A549 (cell line): Measurements from ENCODE around the gene PISD. TPM values are rescaled to one million over a fixed set of nuclear protein-coding genes. Genes with fewer than 3 reads are reported as not detected.

Source experiments
- ATAC-seq, 2 experiments: fragments of 200-7000 bp in 1 of 2; fragments of >200 bp in 1 of 2; cut with Nextera tagmentation in 1 of 2; cut with Tn5 transposase in 1 of 2; 3 replicates each; pipeline versions ENCODE4 v1.8.0 to v1.9.1; 2018 to 2020; ENCODE audit warnings: mild to moderate bottlenecking in 1 of 2, moderate library complexity in 1 of 2
- CTCF ChIA-PET: fragments of 300-600 bp; sonication (Branson Sonifier 250); formaldehyde crosslinking; extraction: SDS; loops from one replicate; lab custom pipeline; 2021; ENCODE audit warnings: antibody characterized with exemption, inconsistent platforms; lab: Yijun Ruan, JAX
- POLR2A ChIA-PET: fragments of 350-600 bp; formaldehyde crosslinking; extraction: SDS; loops from one replicate; lab custom pipeline; 2021; ENCODE audit warnings: antibody characterized with exemption, inconsistent platforms; lab: Yijun Ruan, JAX
- DNase-seq, 2 experiments: peaks; one replicate each; pipeline versions ENCODE4 v3.0.0 to v3.0.0-alpha.2; 2011 to 2016; ENCODE audit warnings: low read depth in 1 of 2, low spot score in 1 of 2
- FAIRE-seq: peaks from 2 replicates; lab custom pipeline; 2011; peaks lifted over from hg19 to GRCh38; lab: Jason Lieb, UNC
- H3K27ac ChIP-seq, 2 experiments: fragments of >200 bp; sonication (Bioruptor Twin); formaldehyde crosslinking; 3 replicates each; pipeline ENCODE4 v1.5.1; 2016 to 2017
- H3K4me1 ChIP-seq: fragments of >200 bp; sonication (Bioruptor Twin); formaldehyde crosslinking; 3 replicates; pipeline ENCODE4 v1.6.1; 2016
- H3K4me2 ChIP-seq: fragments of >200 bp; sonication (Bioruptor Twin); formaldehyde crosslinking; 3 replicates; pipeline ENCODE4 v1.6.1; 2016
- H3K4me3 ChIP-seq: fragments of >200 bp; sonication (Bioruptor Twin); formaldehyde crosslinking; 3 replicates; pipeline ENCODE4 v1.5.1; 2016
- H3K9me3 ChIP-seq: fragments of >200 bp; sonication (Bioruptor Twin); formaldehyde crosslinking; 3 replicates; pipeline ENCODE4 v1.6.1; 2016
- CHD4 ChIP-seq: fragments of 200-600 bp; sonication (generic); IDR thresholded peaks from 2 replicates; pipeline ENCODE4 v1.6.1; 2016; ENCODE audit warnings: antibody characterized with exemption, mild to moderate bottlenecking, borderline replicate concordance
- CTCF ChIP-seq: fragments of >200 bp; sonication (Bioruptor Twin); formaldehyde crosslinking; IDR thresholded peaks from 3 replicates; pipeline ENCODE4 v1.5.1; 2016
- E2F6 ChIP-seq: IDR thresholded peaks from 2 replicates; pipeline ENCODE4 v1.6.1; 2012; ENCODE audit warnings: low read depth, borderline replicate concordance
- EHMT2 ChIP-seq: fragments of 200-600 bp; sonication (generic); IDR thresholded peaks from 2 replicates; pipeline ENCODE4 v1.6.1; 2016; ENCODE audit warnings: antibody characterized with exemption, low read depth, mild to moderate bottlenecking, moderate library complexity
- EP300 ChIP-seq, 2 experiments: fragments of >200 bp; sonication (Bioruptor Twin); formaldehyde crosslinking; IDR thresholded peaks; 2 replicates in 1 of 2; 3 replicates in 1 of 2; pipeline ENCODE4 v1.6.1; 2016 to 2017
- HES2 ChIP-seq: fragments of >200 bp; sonication (Bioruptor Twin); formaldehyde crosslinking; IDR thresholded peaks from 2 replicates; pipeline ENCODE4 v1.6.1; 2016
- HEYL ChIP-seq: fragments of 250-450 bp; sonication (Bioruptor Pico); IDR thresholded peaks from 2 replicates; pipeline ENCODE4 v1.8.0; 2021; ENCODE audit warnings: mild to moderate bottlenecking, moderate library complexity
- HOXA7 ChIP-seq: fragments of 250-450 bp; sonication (Bioruptor Pico); IDR thresholded peaks from 2 replicates; pipeline ENCODE4 v1.5.0; 2020; ENCODE audit warnings: mild to moderate bottlenecking, moderate library complexity
- HOXB13 ChIP-seq: fragments of 250-450 bp; sonication (Bioruptor Pico); IDR thresholded peaks from 2 replicates; pipeline ENCODE4 v1.5.0; 2020; ENCODE audit warnings: low read depth, mild to moderate bottlenecking, moderate library complexity
- MAX ChIP-seq: IDR thresholded peaks from 2 replicates; pipeline ENCODE4 v1.6.1; 2012
- NFE2L2 ChIP-seq: fragments of 150-350 bp; conservative IDR thresholded peaks from 2 replicates; pipeline ENCODE4 v1.6.1; 2014; ENCODE audit warnings: low read length
- NPAS2 ChIP-seq: fragments of 250-450 bp; sonication (Bioruptor Pico); IDR thresholded peaks from 2 replicates; pipeline ENCODE4 v1.8.0; 2022; ENCODE audit warnings: mild to moderate bottlenecking, moderate library complexity, borderline replicate concordance
- RARB ChIP-seq: fragments of 250-450 bp; sonication (Bioruptor Pico); IDR thresholded peaks from 2 replicates; pipeline ENCODE4 v1.8.0; 2021; ENCODE audit warnings: mild to moderate bottlenecking, moderate library complexity
- RNF2 ChIP-seq: fragments of 200-600 bp; sonication (generic); IDR thresholded peaks from 2 replicates; pipeline ENCODE4 v1.6.1; 2016; ENCODE audit warnings: low read depth, mild to moderate bottlenecking, antibody characterized with exemption, moderate library complexity, borderline replicate concordance
- TFCP2L1 ChIP-seq: fragments of 250-450 bp; sonication (Bioruptor Pico); IDR thresholded peaks from 2 replicates; pipeline ENCODE4 v1.5.0; 2021; ENCODE audit warnings: mild to moderate bottlenecking
- TP53 ChIP-seq: fragments of 250-450 bp; sonication (Bioruptor Pico); IDR thresholded peaks from 2 replicates; pipeline ENCODE4 v1.5.0; 2021; ENCODE audit warnings: mild to moderate bottlenecking, moderate library complexity
- ZFP36 ChIP-seq: fragments of 450-650 bp; IDR thresholded peaks from 2 replicates; pipeline ENCODE4 v1.6.1; 2014; ENCODE audit warnings: borderline replicate concordance; ENCODE audit not compliant: partially characterized antibody
- WGBS: methylation state at CpG from one replicate; pipeline ENCODE4 v1.1.6; 2017; ENCODE audit errors: missing lambda C conversion rate; 5-methylcytosine and 5-hydroxymethylcytosine counted together
- polyA plus RNA-seq, 4 experiments: library from polyadenylated mRNA; depleted of rRNA in 3 of 4; stranded (reverse); fragments of >200 nt; fragmentation: RNase III in 1 of 4; extraction: RNeasy Plus Mini Kit Qiagen cat#74134 plus additional on column Dnase treatment in 1 of 4; gene quantifications; 2 replicates in 3 of 4; 3 replicates in 1 of 4; pipeline ENCODE4 v1.2.3, GENCODE V29; 2011 to 2017
- TF ChIP-seq, protein P1 (sequence below): IDR thresholded peaks from 2 replicates; pipeline ENCODE4 v1.6.1; 2012

PISD gene
- polyA plus RNA-seq, 2 of the 4 experiments (the other 2 are of a cell fraction), result 11.0 to 17.3 TPM

GRCh38 chr22:31604137-31604705 lies 57.8 kb downstream of the PISD start:
- no peak overlapping the region for H3K4me3 ChIP-seq
- ChIA-PET POLR2A (no interaction called here), CTCF (interaction anchor here (2.0 kb wide), 1 partner anchor 10 kb away, joined by 5 read pairs; no protein-coding TSS in a partner anchor)
- H3K27ac ChIP-seq, result no peak overlapping the region
- DNase-seq, result no peak
- FAIRE-seq, result no peak
- TF ChIP-seq, protein P1, sequence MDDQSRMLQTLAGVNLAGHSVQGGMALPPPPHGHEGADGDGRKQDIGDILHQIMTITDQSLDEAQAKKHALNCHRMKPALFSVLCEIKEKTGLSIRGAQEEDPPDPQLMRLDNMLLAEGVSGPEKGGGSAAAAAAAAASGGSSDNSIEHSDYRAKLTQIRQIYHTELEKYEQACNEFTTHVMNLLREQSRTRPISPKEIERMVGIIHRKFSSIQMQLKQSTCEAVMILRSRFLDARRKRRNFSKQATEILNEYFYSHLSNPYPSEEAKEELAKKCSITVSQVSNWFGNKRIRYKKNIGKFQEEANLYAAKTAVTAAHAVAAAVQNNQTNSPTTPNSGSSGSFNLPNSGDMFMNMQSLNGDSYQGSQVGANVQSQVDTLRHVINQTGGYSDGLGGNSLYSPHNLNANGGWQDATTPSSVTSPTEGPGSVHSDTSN, result no peak
- no peak overlapping the region for H3K4me2 ChIP-seq
- no peaks in the 10 kb centered on the region for H3K9me3 ChIP-seq
- ATAC-seq, result no peak
- 87% methylated on average over 11 of the region's 14 CpGs for WGBS
- H3K4me1 ChIP-seq, result 0 out of 3 replicates have a peak, but pooled peaks cover 3% of the 10 kb centered on the region

- Histone ChIP-seq H3K9me3 (no peaks in the 10 kb centered on the region), H3K4me1 (0 out of 3 replicates have a peak, but pooled peaks cover 3% of the 10 kb centered on the region)
- DNase-seq (no peak), FAIRE-seq (no peak)
- 98% methylated on average over 5 of the region's 5 CpGs for WGBS
- POLR2A ChIA-PET, result no interaction called here
- TF ChIP-seq MAX (no peak), NPAS2 (CRISPR knock-in tag) (no peak), CTCF (no peak), HOXA7 (CRISPR knock-in tag) (no peak), EP300 (IDR thresholded peaks at IDR 0.05) (no peak), CHD4 (no peak), TP53 (CRISPR knock-in tag) (no peak), RNF2 (no peak), RARB (no peak), HEYL (CRISPR knock-in tag) (no peak), ZFP36 (no peak), EHMT2 (no peak), NFE2L2 (no peak), HES2 (no peak), HOXB13 (no peak), TFCP2L1 (CRISPR knock-in tag) (no peak)
- TF ChIP-seq, protein P1, result no peak
- TF ChIP-seq, all 56 proteins: peak for 0
- ATAC-seq, result no peak
- Histone ChIP-seq H3K4me3 (no peak overlapping the region), H3K4me2 (no peak overlapping the region), H3K27ac (no peak overlapping the region)
- CTCF ChIA-PET, result no interaction called here
Observed at GRCh38 chr22:31603574-31603973, 58.4 kb downstream of the PISD start.

- H3K4me2 ChIP-seq, result no peak overlapping the region
- no peaks in the 10 kb centered on the region for H3K9me3 ChIP-seq
- TF ChIP-seq HES2 (no peak), E2F6 (no peak)
- TF ChIP-seq, all 56 proteins: peak for 0
- ChIA-PET CTCF (no interaction called here), POLR2A (no interaction called here)
- no peak for FAIRE-seq
- WGBS, result 87% methylated on average over 10 of the region's 10 CpGs
- H3K4me1 ChIP-seq, result 0 out of 3 replicates have a peak, but pooled peaks cover 3% of the 10 kb centered on the region
- no peak for DNase-seq
- ATAC-seq, result no peak
- no peak overlapping the region for H3K27ac ChIP-seq
- H3K4me3 ChIP-seq, result no peak overlapping the region
Observed at GRCh38 chr22:31603081-31603525, 58.9 kb downstream of the PISD start.
